ENCODE measurements around the gene SPATA31A1. TPM values are rescaled to one million over a fixed set of nuclear protein-coding genes. Genes with fewer than 3 reads are reported as not detected.
"Not testable (repeated sequence)": the region's sequence is repeated elsewhere in the genome, so short reads cannot be mapped to it uniquely, and the experiment has no call there.

The SPATA31A1 gene
- not detected in 2 replicates for total RNA-seq
- long read RNA-seq = 0 reads

DNA sequence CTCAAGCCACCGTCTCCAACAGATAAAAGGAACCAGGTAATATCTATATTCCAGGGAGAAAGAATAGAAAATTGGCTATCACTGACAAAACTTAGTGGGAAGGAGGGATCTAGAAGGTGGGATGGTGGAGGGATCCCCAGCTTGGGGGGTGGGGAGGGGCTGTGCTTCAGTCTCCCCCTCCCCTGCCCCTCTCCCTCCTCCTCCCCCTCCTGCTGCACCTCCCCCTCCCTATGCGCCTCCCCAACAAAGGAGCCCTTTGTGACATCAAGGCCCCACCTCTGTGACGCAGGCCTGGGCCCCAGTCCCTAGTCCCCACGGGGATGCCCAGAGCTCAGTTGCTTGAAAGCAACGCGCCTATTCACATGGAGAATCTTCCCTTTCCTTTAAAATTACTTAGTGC is at the start of gene SPATA31A1:
Gene SPATA31A1 (plus strand): TSS at position 301 of the 400 bp plus-strand sequence. CDS start 62 bp downstream, at position 363.
- not testable (repeated sequence) for H3K27me3 Mint-ChIP-seq; H3K27ac Mint-ChIP-seq; DNase-seq (ENCODE audit: low spot score, unreplicated experiment); H3K4me3 Mint-ChIP-seq (ENCODE audit: low read depth); H3K4me1 Mint-ChIP-seq (ENCODE audit: low read depth); H3K36me3 Mint-ChIP-seq (ENCODE audit: insufficient read depth); H3K9me3 Mint-ChIP-seq (ENCODE audit: low read depth)

DNA sequence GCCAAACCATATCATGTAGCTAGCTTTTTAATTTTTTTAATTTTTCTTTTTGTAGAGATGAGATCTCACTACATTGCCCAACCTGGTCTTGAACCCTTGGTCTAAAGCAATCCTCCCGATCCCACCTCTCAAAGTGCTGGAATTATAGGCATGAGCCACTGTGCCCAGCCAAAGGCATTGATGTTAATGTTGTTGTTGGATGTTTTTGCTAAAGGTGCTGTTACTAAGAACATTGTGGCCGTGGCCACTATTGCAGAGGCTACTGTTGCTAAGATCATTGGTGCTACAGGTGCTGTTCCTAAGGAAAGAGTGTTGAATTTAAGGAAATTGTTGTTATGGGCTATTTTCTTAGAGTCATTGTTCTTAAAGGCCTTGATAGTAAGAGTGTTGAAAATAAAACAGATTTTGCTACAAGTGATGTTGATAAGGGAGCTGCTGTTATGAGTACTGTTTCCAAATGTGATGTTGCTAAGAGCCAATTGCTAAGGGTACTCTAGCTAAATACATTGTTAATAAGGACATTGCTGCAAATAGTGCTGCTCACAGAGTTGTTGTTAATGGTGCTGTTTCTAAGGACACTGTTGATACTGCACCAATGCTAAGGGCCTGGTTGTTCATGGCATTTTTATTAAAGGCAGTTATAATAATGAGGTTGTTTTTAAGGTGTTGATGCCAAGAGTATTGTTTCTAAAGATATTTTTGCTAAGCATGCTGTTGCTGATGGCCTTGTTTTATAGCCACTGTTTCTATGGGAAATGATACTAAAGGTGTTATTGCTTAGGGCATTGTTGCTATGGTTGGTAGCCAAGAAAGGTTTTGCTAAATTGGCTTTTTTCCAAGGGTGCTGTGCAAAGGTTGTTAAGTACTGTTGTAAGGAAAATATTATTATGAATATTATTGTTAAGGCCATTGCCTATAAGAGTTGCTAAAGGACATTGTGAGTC is 52.1 kb downstream of the SPATA31A1 start:
- H3K27ac Mint-ChIP-seq; H3K27me3 Mint-ChIP-seq; H3K36me3 Mint-ChIP-seq (ENCODE audit: insufficient read depth); H3K4me3 Mint-ChIP-seq (ENCODE audit: low read depth); DNase-seq (ENCODE audit: low spot score, unreplicated experiment); H3K9me3 Mint-ChIP-seq (ENCODE audit: low read depth); H3K4me1 Mint-ChIP-seq (ENCODE audit: low read depth): not testable (repeated sequence)

DNA sequence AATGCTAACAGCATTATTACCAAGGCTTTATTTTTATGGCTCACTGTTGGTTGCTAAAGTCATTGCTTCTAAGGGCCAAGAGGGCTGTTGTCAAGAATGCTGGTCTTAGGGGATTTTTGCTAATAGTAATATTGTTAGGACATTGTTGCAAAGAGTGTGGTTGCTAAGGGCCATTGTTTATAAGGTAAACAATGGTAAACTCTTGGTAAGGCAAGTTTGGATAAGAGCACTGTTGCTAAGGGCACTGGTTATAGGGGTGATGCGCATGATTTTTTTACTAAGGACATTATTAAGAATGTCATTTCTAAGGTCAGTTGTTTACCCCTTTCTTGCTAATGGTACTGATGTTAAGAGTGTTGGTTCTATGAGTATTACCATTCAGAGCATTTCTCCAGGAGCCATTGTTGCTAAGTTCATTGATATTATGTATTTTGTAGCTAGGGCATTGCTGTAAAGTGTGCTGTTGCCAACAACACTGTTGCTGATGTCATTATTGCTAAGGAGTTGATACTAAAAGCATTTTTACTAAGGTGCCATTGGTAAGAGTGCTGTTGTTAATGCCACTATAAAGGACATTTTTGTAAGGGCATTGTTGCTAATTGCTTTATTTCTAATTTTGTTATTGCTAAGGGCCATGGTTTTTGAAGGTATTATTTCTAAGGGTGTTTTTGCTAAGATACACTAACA is 55.9 kb downstream of the SPATA31A1 start:
- H3K27me3 Mint-ChIP-seq; H3K4me1 Mint-ChIP-seq (ENCODE audit: low read depth); DNase-seq (ENCODE audit: low spot score, unreplicated experiment); H3K36me3 Mint-ChIP-seq (ENCODE audit: insufficient read depth); H3K27ac Mint-ChIP-seq; H3K9me3 Mint-ChIP-seq (ENCODE audit: low read depth); H3K4me3 Mint-ChIP-seq (ENCODE audit: low read depth): not testable (repeated sequence)

Other genes starting within 250 kb of the SPATA31A1 start
- 1.6 and 1.7 TPM in 2 replicates for gene CNTNAP3, start 67.5 kb upstream of the SPATA31A1 start, total RNA-seq